ENCODE results near the gene ANKRD36B. TPM values are rescaled to one million over a fixed set of nuclear protein-coding genes. Genes with fewer than 3 reads are reported as not detected.
"Not testable (repeated sequence)": the region's sequence is repeated elsewhere in the genome, so short reads cannot be mapped to it uniquely, and the experiment has no call there.

The ANKRD36B gene
- polyA plus RNA-seq, 1 donor (not counting 4 experiments of a cell fraction or from before 2014, with no cell fraction given), result 11.9 TPM

DNA sequence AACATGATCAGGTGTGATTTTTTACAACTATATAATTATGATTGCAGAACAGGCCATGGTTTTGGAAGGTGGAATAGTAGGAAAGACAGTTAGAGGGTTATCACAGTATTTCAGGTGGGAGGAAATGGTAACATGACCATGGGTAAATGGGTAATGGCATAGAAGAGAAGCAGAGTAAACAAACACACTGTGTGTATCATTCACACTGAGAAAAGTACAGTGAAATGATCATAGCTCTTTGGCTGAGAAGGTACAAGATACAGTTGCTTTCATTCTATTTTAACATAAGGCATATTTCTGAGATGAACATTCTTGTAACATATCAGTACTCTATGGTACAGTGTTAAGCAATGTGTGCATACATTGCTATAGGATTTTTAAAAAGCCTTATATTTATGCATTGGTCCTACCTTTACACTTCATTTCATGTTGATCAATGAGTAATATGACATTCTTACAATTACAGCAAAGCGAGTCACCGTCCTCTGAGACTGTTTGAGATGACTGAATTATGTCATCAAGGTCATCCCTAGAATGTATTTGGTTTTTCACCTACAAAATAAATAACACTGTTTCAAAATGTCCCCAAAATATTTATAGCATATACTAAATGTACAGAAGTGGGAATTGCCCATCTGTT lies 66.6 kb downstream of the ANKRD36B start:
- H3K27ac ChIP-seq (ENCODE audit: control insufficient read depth, insufficient read depth, low read length); H3K9ac ChIP-seq (ENCODE audit: control insufficient read depth, extremely low read depth, insufficient read depth, low read length); DNase-seq (ENCODE audit: low read depth, low spot score); H4K20me1 ChIP-seq (ENCODE audit: control insufficient read depth, extremely low read depth, insufficient read depth, low read length); dilution Hi-C loops (cut with MboI; ENCODE audit: extremely low pct_ligation_motif_present, low sequenced_read_pairs); H3K9me1 ChIP-seq (ENCODE audit: control insufficient read depth, extremely low read depth, insufficient read depth, low read length); H3K27me3 ChIP-seq (ENCODE audit: control insufficient read depth, extremely low read depth, insufficient read depth, low read length); H3K4me2 ChIP-seq (ENCODE audit: control insufficient read depth, extremely low read depth, insufficient read depth, low read depth, low read length); H3K9me3 ChIP-seq (ENCODE audit: control insufficient read depth, low read depth, low read length); H2AFZ ChIP-seq (ENCODE audit: control insufficient read depth, low read length); H3K4me1 ChIP-seq (ENCODE audit: control insufficient read depth, extremely low read depth, insufficient read depth, low read length); H3K36me3 ChIP-seq (ENCODE audit: control insufficient read depth in 2 of 2, extremely low read depth in 1 of 2, insufficient read depth in 2 of 2, low read length in 2 of 2); H3K79me2 ChIP-seq (ENCODE audit: control insufficient read depth, insufficient read depth, low read length); FAIRE-seq; H3K4me3 ChIP-seq (ENCODE audit: control insufficient read depth in 2 of 3, extremely low read depth in 1 of 3, insufficient read depth in 2 of 3, low read depth in 1 of 3, low read length in 3 of 3): not testable (repeated sequence)

DNA sequence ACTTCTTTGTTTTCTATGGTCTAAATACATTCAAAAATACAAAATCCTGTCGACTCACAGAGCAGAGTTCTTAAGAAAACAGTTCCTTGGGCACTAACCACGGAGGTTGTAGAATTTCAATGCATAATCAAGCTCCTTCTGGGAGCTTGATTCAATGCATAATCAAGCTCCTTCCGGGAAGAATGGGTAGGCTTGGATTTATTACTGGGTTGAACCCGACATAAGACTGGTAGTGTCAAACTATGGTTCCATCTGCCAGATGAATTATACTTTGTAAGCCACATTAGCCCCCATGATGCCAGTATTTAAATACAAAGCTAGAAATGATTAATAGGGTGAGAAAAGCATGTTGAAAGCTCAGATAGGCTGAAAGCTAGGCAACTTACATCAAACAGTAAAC lies 94.0 kb downstream of the ANKRD36B start:
- dilution Hi-C loops (cut with MboI; ENCODE audit: extremely low pct_ligation_motif_present, low sequenced_read_pairs); FAIRE-seq: not testable (repeated sequence)

DNA sequence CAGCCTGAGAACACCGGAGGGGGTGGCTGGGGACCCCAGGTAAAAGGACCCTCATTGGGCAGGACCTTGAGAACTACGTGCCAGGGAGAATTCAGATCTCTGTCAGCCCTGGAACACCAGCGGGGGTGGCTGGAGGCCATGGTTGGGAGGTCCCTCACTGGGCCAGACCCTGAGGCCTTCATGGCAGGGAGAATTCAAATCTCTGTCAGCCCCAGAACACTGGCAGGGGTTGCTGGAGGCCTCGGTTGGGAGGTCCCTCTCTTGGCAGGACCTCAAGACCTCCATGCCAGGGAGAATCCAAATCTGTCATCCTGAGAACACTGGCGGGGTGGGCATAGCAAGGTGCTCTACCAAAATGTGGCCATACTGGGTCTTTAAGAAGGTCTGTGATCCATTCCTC lies 99.5 kb downstream of the ANKRD36B start:
- H3K9me3 ChIP-seq (ENCODE audit: control insufficient read depth, low read depth, low read length); H3K4me2 ChIP-seq (ENCODE audit: control insufficient read depth, extremely low read depth, insufficient read depth, low read depth, low read length); H3K4me1 ChIP-seq (ENCODE audit: control insufficient read depth, extremely low read depth, insufficient read depth, low read length); H3K79me2 ChIP-seq (ENCODE audit: control insufficient read depth, insufficient read depth, low read length); dilution Hi-C loops (cut with MboI; ENCODE audit: extremely low pct_ligation_motif_present, low sequenced_read_pairs); FAIRE-seq; H3K27ac ChIP-seq (ENCODE audit: control insufficient read depth, insufficient read depth, low read length); DNase-seq (ENCODE audit: low read depth, low spot score); H3K27me3 ChIP-seq (ENCODE audit: control insufficient read depth, extremely low read depth, insufficient read depth, low read length); H2AFZ ChIP-seq (ENCODE audit: control insufficient read depth, low read length); H3K9me1 ChIP-seq (ENCODE audit: control insufficient read depth, extremely low read depth, insufficient read depth, low read length); H3K9ac ChIP-seq (ENCODE audit: control insufficient read depth, extremely low read depth, insufficient read depth, low read length); H4K20me1 ChIP-seq (ENCODE audit: control insufficient read depth, extremely low read depth, insufficient read depth, low read length); H3K36me3 ChIP-seq (ENCODE audit: control insufficient read depth in 2 of 2, extremely low read depth in 1 of 2, insufficient read depth in 2 of 2, low read length in 2 of 2); H3K4me3 ChIP-seq (ENCODE audit: control insufficient read depth in 2 of 3, extremely low read depth in 1 of 3, insufficient read depth in 2 of 3, low read depth in 1 of 3, low read length in 3 of 3): not testable (repeated sequence)

More for the DNA sequence above, 94.0 kb downstream of the ANKRD36B start:
- H4K20me1 ChIP-seq (ENCODE audit: control insufficient read depth, extremely low read depth, insufficient read depth, low read length); H3K4me3 ChIP-seq (ENCODE audit: control insufficient read depth in 2 of 3, extremely low read depth in 1 of 3, insufficient read depth in 2 of 3, low read depth in 1 of 3, low read length in 3 of 3); H3K27ac ChIP-seq (ENCODE audit: control insufficient read depth, insufficient read depth, low read length); H3K4me2 ChIP-seq (ENCODE audit: control insufficient read depth, extremely low read depth, insufficient read depth, low read depth, low read length); H3K79me2 ChIP-seq (ENCODE audit: control insufficient read depth, insufficient read depth, low read length); H3K27me3 ChIP-seq (ENCODE audit: control insufficient read depth, extremely low read depth, insufficient read depth, low read length); H3K4me1 ChIP-seq (ENCODE audit: control insufficient read depth, extremely low read depth, insufficient read depth, low read length); H2AFZ ChIP-seq (ENCODE audit: control insufficient read depth, low read length); H3K9me1 ChIP-seq (ENCODE audit: control insufficient read depth, extremely low read depth, insufficient read depth, low read length); H3K9ac ChIP-seq (ENCODE audit: control insufficient read depth, extremely low read depth, insufficient read depth, low read length); H3K9me3 ChIP-seq (ENCODE audit: control insufficient read depth, low read depth, low read length); DNase-seq (ENCODE audit: low read depth, low spot score); H3K36me3 ChIP-seq (ENCODE audit: control insufficient read depth in 2 of 2, extremely low read depth in 1 of 2, insufficient read depth in 2 of 2, low read length in 2 of 2): not testable (repeated sequence)

Other genes starting within 250 kb of the ANKRD36B start
- gene COX5B, start 56.2 kb upstream of the ANKRD36B start, polyA plus RNA-seq, result 256 to 372 TPM (median 311 TPM) in 3 replicates
- gene ACTR1B, start 74.2 kb upstream of the ANKRD36B start, polyA plus RNA-seq, result 20.6 to 31.2 TPM (median 30.0 TPM) in 3 replicates
- 0.66 to 1.7 TPM (median 1.6 TPM) in 3 replicates for gene C2orf92, start 79.8 kb upstream of the ANKRD36B start, polyA plus RNA-seq
- 0.95 to 7.3 TPM (median 1.6 TPM) in 3 replicates for gene ZAP70, start 123.7 kb upstream of the ANKRD36B start, polyA plus RNA-seq

All from keratinocyte (primary cell).